Stimulated activated CD4-positive, alpha-beta T cell treated with anti-CD3 and anti-CD28 coated beads, Interleukin-15, amount 100 ng/mL, for 1 hour (primary cell): ENCODE results near the gene GABRQ.

Experiments used
- DNase-seq, 2 donors: peaks; one replicate each; pipeline ENCODE4 v3.0.0-alpha.2; 2020; ENCODE audit warnings: low read depth in 1 of 2, low spot score in 1 of 2

GABRQ gene

GRCh38 chrX:152637649-152638442, at the start of gene GABRQ:
Gene GABRQ, plus strand, starts transcription at chrX:152637895. Its CDS starts 308 bp downstream, at chrX:152638203.
- no peak for DNase-seq

GRCh38 chrX:152588206-152588605, 49.5 kb upstream of the GABRQ start:
- no peak for DNase-seq

- no peak for DNase-seq
Observed at GRCh38 chrX:152600853-152601633, 36.7 kb upstream of the GABRQ start.

GRCh38 chrX:152601848-152602616, 35.7 kb upstream of the GABRQ start:
- no peak for DNase-seq

GRCh38 chrX:152614791-152615190, 22.9 kb upstream of the GABRQ start:
- DNase-seq: no peak

- DNase-seq: no peak
Observed at GRCh38 chrX:152619897-152620296, 17.8 kb upstream of the GABRQ start.

- DNase-seq: peak in 1 of 2 donors; percentile 6
Observed at GRCh38 chrX:152632445-152633097, 5.1 kb upstream of the GABRQ start.

- no peak for DNase-seq
Observed at GRCh38 chrX:152635941-152636340, 1.8 kb upstream of the GABRQ start.

- DNase-seq: no peak
Observed at GRCh38 chrX:152638443-152638904, 779 bp downstream of the GABRQ start.

GRCh38 chrX:152639426-152639825, 1.7 kb downstream of the GABRQ start:
- no peak for DNase-seq

GRCh38 chrX:152640034-152640818, 2.5 kb downstream of the GABRQ start:
- no peak for DNase-seq

- no peak for DNase-seq
Observed at GRCh38 chrX:152641256-152641875, 3.7 kb downstream of the GABRQ start.

- DNase-seq: no peak
Observed at GRCh38 chrX:152641996-152642395, 4.3 kb downstream of the GABRQ start.

- no peak for DNase-seq
Observed at GRCh38 chrX:152642931-152643564, 5.4 kb downstream of the GABRQ start.

GRCh38 chrX:152646961-152647360, 9.3 kb downstream of the GABRQ start:
- DNase-seq: no peak

- no peak for DNase-seq
Observed at GRCh38 chrX:152647978-152648377, 10.3 kb downstream of the GABRQ start.

- DNase-seq: no peak
Observed at GRCh38 chrX:152652060-152652459, 14.4 kb downstream of the GABRQ start.

- DNase-seq: no peak
Observed at GRCh38 chrX:152652467-152652866, 14.8 kb downstream of the GABRQ start.

GRCh38 chrX:152656087-152656486, 18.4 kb downstream of the GABRQ start:
- DNase-seq: no peak
